ENCODE data around the gene C9orf43. TPM values are rescaled to one million over a fixed set of nuclear protein-coding genes. Genes with fewer than 3 reads are reported as not detected.

C9orf43 gene
- total and polyA plus RNA-seq, 3 experiments from 2014 or later: 0.83 to 0.90 (median 0.84) TPM

GRCh38 chr9:113454914-113455761, 44.6 kb downstream of the C9orf43 start:
- CTCF ChIA-PET: interaction anchor here (0.8 to 3.0 kb wide), 5 partner anchors 12 to 203 kb away, joined by 3 to 14 read pairs (median 9); no protein-coding TSS in a partner anchor
- H3K27me3 ChIP-seq (ENCODE audit: insufficient read depth, low read length, poor library complexity, severe bottlenecking): no peaks in the 10 kb centered on the region
- Mint-ChIP-seq H3K4me1 (peaks cover 1 to 8% (median 8%) of the 10 kb centered on the region in 3 donors), H3K27me3 (peaks cover 0 to 1% of the 10 kb centered on the region in 2 donors), H3K9me3 (no peaks in the 10 kb centered on the region), H3K27ac (peak overlapping the region in 4 of 8 donors; percentile 35 to 96 (median 56)), H3K36me3 (no peaks in the 10 kb centered on the region), H3K4me3 (no peak overlapping the region)
- H3K36me3 ChIP-seq (ENCODE audit: insufficient read depth, low read length): no peaks in the 10 kb centered on the region
- POLR2A ChIA-PET: interaction anchor here (0.7 to 1.1 kb wide), 2 partner anchors 127 to 240 kb away, joined by 3 to 14 read pairs; no protein-coding TSS in a partner anchor
- H3K4me3 ChIP-seq (ENCODE audit: low read length): no peak overlapping the region
- no peaks in the 10 kb centered on the region for H3K4me1 ChIP-seq (ENCODE audit: insufficient read depth, low read length)
- no peak for DNase-seq
- no peaks in the 10 kb centered on the region for H3K9me3 ChIP-seq (ENCODE audit: low read length)
- H3K27ac ChIP-seq (ENCODE audit: low read depth, low read length): no peak overlapping the region

GRCh38 chr9:113456235-113456634, 45.7 kb downstream of the C9orf43 start:
- peaks cover 1 to 8% (median 8%) of the 10 kb centered on the region in 3 donors for H3K4me1 Mint-ChIP-seq
- no peaks in the 10 kb centered on the region for H3K36me3 Mint-ChIP-seq
- Histone ChIP-seq H3K27me3 (ENCODE audit: insufficient read depth, low read length, poor library complexity, severe bottlenecking) (no peaks in the 10 kb centered on the region), H3K4me1 (ENCODE audit: insufficient read depth, low read length) (no peaks in the 10 kb centered on the region), H3K4me3 (ENCODE audit: low read length) (no peak overlapping the region), H3K27ac (ENCODE audit: low read depth, low read length) (no peak overlapping the region), H3K36me3 (ENCODE audit: insufficient read depth, low read length) (no peaks in the 10 kb centered on the region), H3K9me3 (ENCODE audit: low read length) (no peaks in the 10 kb centered on the region)
- no peaks in the 10 kb centered on the region for H3K9me3 Mint-ChIP-seq
- DNase-seq: no peak
- ChIA-PET POLR2A (no interaction called here), CTCF (interaction anchor here (2.6 to 3.0 kb wide), 2 partner anchors 125 to 199 kb away, joined by 10 to 14 read pairs; no protein-coding TSS in a partner anchor)
- H3K27ac Mint-ChIP-seq: peak overlapping the region in 5 of 8 donors; percentile 8 to 96 (median 24)
- H3K4me3 Mint-ChIP-seq: no peak overlapping the region
- H3K27me3 Mint-ChIP-seq: no peaks in the 10 kb centered on the region

GRCh38 chr9:113461285-113461684, 50.7 kb downstream of the C9orf43 start:
- DNase-seq: no peak
- no peak overlapping the region for H3K27ac Mint-ChIP-seq
- no peaks in the 10 kb centered on the region for H3K9me3 Mint-ChIP-seq
- Histone ChIP-seq H3K27ac (ENCODE audit: low read depth, low read length) (no peak overlapping the region), H3K9me3 (ENCODE audit: low read length) (no peaks in the 10 kb centered on the region), H3K36me3 (ENCODE audit: insufficient read depth, low read length) (no peaks in the 10 kb centered on the region), H3K4me3 (ENCODE audit: low read length) (no peak overlapping the region), H3K4me1 (ENCODE audit: insufficient read depth, low read length) (no peaks in the 10 kb centered on the region), H3K27me3 (ENCODE audit: insufficient read depth, low read length, poor library complexity, severe bottlenecking) (no peaks in the 10 kb centered on the region)
- H3K4me3 Mint-ChIP-seq: no peak overlapping the region
- no peaks in the 10 kb centered on the region for H3K36me3 Mint-ChIP-seq
- POLR2A ChIA-PET: no interaction called here
- CTCF ChIA-PET: interaction anchor here (1.0 kb wide), 1 partner anchor 193 kb away, joined by 3 read pairs; no protein-coding TSS in a partner anchor
- peaks cover 0 to under 1% of the 10 kb centered on the region in 2 donors for H3K27me3 Mint-ChIP-seq
- peaks cover 0 to 2% (median 0%) of the 10 kb centered on the region in 3 donors for H3K4me1 Mint-ChIP-seq

- peaks cover 0 to 2% (median 0%) of the 10 kb centered on the region in 3 donors for H3K4me1 Mint-ChIP-seq
- CTCF ChIA-PET: interaction anchor here (1.0 kb wide), 1 partner anchor 193 kb away, joined by 3 read pairs; no protein-coding TSS in a partner anchor
- no peaks in the 10 kb centered on the region for H3K4me1 ChIP-seq (ENCODE audit: insufficient read depth, low read length)
These were observed 51.4 kb downstream of the C9orf43 start for GRCh38 chr9:113461943-113462342.

GRCh38 chr9:113462781-113463286, 52.3 kb downstream of the C9orf43 start:
- Histone ChIP-seq H3K9me3 (ENCODE audit: low read length) (no peaks in the 10 kb centered on the region), H3K4me3 (ENCODE audit: low read length) (no peak overlapping the region), H3K27ac (ENCODE audit: low read depth, low read length) (no peak overlapping the region), H3K27me3 (ENCODE audit: insufficient read depth, low read length, poor library complexity, severe bottlenecking) (no peaks in the 10 kb centered on the region), H3K36me3 (ENCODE audit: insufficient read depth, low read length) (no peaks in the 10 kb centered on the region), H3K4me1 (ENCODE audit: insufficient read depth, low read length) (no peaks in the 10 kb centered on the region)
- H3K36me3 Mint-ChIP-seq: peaks cover 0 to under 1% (median 0%) of the 10 kb centered on the region in 3 donors
- no peak overlapping the region for H3K27ac Mint-ChIP-seq
- H3K4me1 Mint-ChIP-seq: peaks cover 0 to 2% (median 0%) of the 10 kb centered on the region in 3 donors
- CTCF ChIA-PET: no interaction called here
- POLR2A ChIA-PET: no interaction called here
- H3K4me3 Mint-ChIP-seq: no peak overlapping the region
- H3K9me3 Mint-ChIP-seq: peaks cover 0 to 4% (median 3%) of the 10 kb centered on the region in 5 donors
- H3K27me3 Mint-ChIP-seq: peaks cover 0 to 2% of the 10 kb centered on the region in 2 donors
- no peak for DNase-seq

More at GRCh38 chr9:113461943-113462342, 51.4 kb downstream of the C9orf43 start:
- Histone ChIP-seq H3K9me3 (ENCODE audit: low read length) (no peaks in the 10 kb centered on the region), H3K27ac (ENCODE audit: low read depth, low read length) (no peak overlapping the region), H3K4me3 (ENCODE audit: low read length) (no peak overlapping the region), H3K27me3 (ENCODE audit: insufficient read depth, low read length, poor library complexity, severe bottlenecking) (no peaks in the 10 kb centered on the region), H3K36me3 (ENCODE audit: insufficient read depth, low read length) (no peaks in the 10 kb centered on the region)
- Mint-ChIP-seq H3K27me3 (peaks cover 0 to 2% of the 10 kb centered on the region in 2 donors), H3K4me3 (no peak overlapping the region), H3K27ac (no peak overlapping the region), H3K36me3 (no peaks in the 10 kb centered on the region), H3K9me3 (no peaks in the 10 kb centered on the region)
- POLR2A ChIA-PET: no interaction called here
- DNase-seq: no peak

- Histone ChIP-seq H3K4me1 (ENCODE audit: insufficient read depth, low read length) (no peaks in the 10 kb centered on the region), H3K9me3 (ENCODE audit: low read length) (no peaks in the 10 kb centered on the region), H3K27ac (ENCODE audit: low read depth, low read length) (no peak within 1 kb of the TSS), H3K36me3 (ENCODE audit: insufficient read depth, low read length) (no peaks in the 10 kb centered on the region), H3K27me3 (ENCODE audit: insufficient read depth, low read length, poor library complexity, severe bottlenecking) (no peaks in the 10 kb centered on the region), H3K4me3 (ENCODE audit: low read length) (no peak within 1 kb of the TSS)
- Mint-ChIP-seq H3K36me3 (peaks cover 0 to 4% (median 0%) of the 10 kb centered on the region in 3 donors), H3K27ac (peak within 1 kb of the TSS in 1 of 8 donors; percentile 57), H3K4me3 (no peak within 1 kb of the TSS), H3K4me1 (peaks cover 0 to 2% (median 0%) of the 10 kb centered on the region in 3 donors), H3K9me3 (peaks cover 0 to 8% (median 3%) of the 10 kb centered on the region in 5 donors), H3K27me3 (peaks cover 0 to 2% of the 10 kb centered on the region in 2 donors)
- ChIA-PET CTCF (no interaction called here), POLR2A (no interaction called here)
- DNase-seq: no peak
These were observed 53.1 kb downstream of the C9orf43 start, which contains the start of gene RGS3 for GRCh38 chr9:113463418-113464285. Gene RGS3, plus strand, starts transcription at chr9:113463727. Its CDS starts 76 bp downstream, at chr9:113463803.

- H3K27me3 Mint-ChIP-seq: peaks cover 0 to 2% of the 10 kb centered on the region in 2 donors
- ChIA-PET CTCF (no interaction called here), POLR2A (no interaction called here)
- H3K36me3 Mint-ChIP-seq: peaks cover 0 to 4% (median 0%) of the 10 kb centered on the region in 3 donors
- H3K27ac ChIP-seq (ENCODE audit: low read depth, low read length): no peak overlapping the region
- no peaks in the 10 kb centered on the region for H3K27me3 ChIP-seq (ENCODE audit: insufficient read depth, low read length, poor library complexity, severe bottlenecking)
- no peak for DNase-seq
- H3K4me1 ChIP-seq (ENCODE audit: insufficient read depth, low read length): no peaks in the 10 kb centered on the region
- no peak overlapping the region for H3K4me3 Mint-ChIP-seq
- H3K36me3 ChIP-seq (ENCODE audit: insufficient read depth, low read length): no peaks in the 10 kb centered on the region
- H3K27ac Mint-ChIP-seq: no peak overlapping the region
- H3K4me3 ChIP-seq (ENCODE audit: low read length): no peak overlapping the region
- no peaks in the 10 kb centered on the region for H3K9me3 ChIP-seq (ENCODE audit: low read length)
- H3K4me1 Mint-ChIP-seq: peaks cover 0 to 2% (median 0%) of the 10 kb centered on the region in 3 donors
- H3K9me3 Mint-ChIP-seq: peaks cover 0 to 8% (median 3%) of the 10 kb centered on the region in 5 donors
These were observed 53.7 kb downstream of the C9orf43 start for GRCh38 chr9:113464286-113464660.

Data from CD8-positive, alpha-beta memory T cell (primary cell).